Duodenal mucosa (tissue), 2 donors: ENCODE measurements around the gene TARM1.
"Not testable (repeated sequence)": the region's sequence is repeated elsewhere in the genome, so short reads cannot be mapped to it uniquely, and the experiment has no call there.

ENCODE experiments used
- H3K27ac ChIP-seq: one replicate; pipeline ENCODE4 v1.7.0; 2013; ENCODE audit warnings: low read depth, low read length
- H3K27me3 ChIP-seq, 2 donors: one replicate each; pipeline ENCODE4 v1.7.0; 2013; ENCODE audit warnings: low read length in 2 of 2, control low read depth in 1 of 2; ENCODE audit not compliant: insufficient read depth in 2 of 2, control insufficient read depth in 1 of 2
- H3K36me3 ChIP-seq, 2 donors: one replicate each; pipeline ENCODE4 v1.7.0; 2013; ENCODE audit warnings: low read length in 2 of 2, control low read depth in 1 of 2; ENCODE audit not compliant: insufficient read depth in 2 of 2, control insufficient read depth in 1 of 2
- H3K4me1 ChIP-seq, 2 donors: one replicate each; pipeline ENCODE4 v1.7.0; 2013; ENCODE audit warnings: low read length in 2 of 2, control low read depth in 1 of 2; ENCODE audit not compliant: insufficient read depth in 2 of 2, control insufficient read depth in 1 of 2
- H3K4me3 ChIP-seq, 2 donors: one replicate each; pipeline ENCODE4 v1.7.0; 2013; ENCODE audit warnings: low read length in 2 of 2, low read depth in 1 of 2
- H3K9ac ChIP-seq, 2 donors: one replicate each; pipeline ENCODE4 v1.7.0; 2013; ENCODE audit warnings: low read length in 2 of 2, low read depth in 1 of 2
- H3K9me3 ChIP-seq, 2 donors: one replicate each; pipeline ENCODE4 v1.7.0; 2013; ENCODE audit warnings: low read length in 2 of 2, control low read depth in 1 of 2; ENCODE audit not compliant: control insufficient read depth in 1 of 2

Gene TARM1

GRCh38 chr19:54036542-54036941 lies 44.6 kb downstream of the TARM1 start:
- not testable (repeated sequence) for H3K9me3 ChIP-seq, H3K4me3 ChIP-seq, H3K9ac ChIP-seq, H3K4me1 ChIP-seq, H3K27ac ChIP-seq, H3K27me3 ChIP-seq, H3K36me3 ChIP-seq

- Histone ChIP-seq H3K9me3 (no peaks in the 10 kb centered on the region), H3K36me3 (no peaks in the 10 kb centered on the region), H3K27me3 (no peaks in the 10 kb centered on the region), H3K4me1 (no peaks in the 10 kb centered on the region), H3K9ac (no peak overlapping the region), H3K27ac (no peak overlapping the region), H3K4me3 (no peak overlapping the region)
These were observed 45.7 kb downstream of the TARM1 start for GRCh38 chr19:54035215-54036178.

DNA sequence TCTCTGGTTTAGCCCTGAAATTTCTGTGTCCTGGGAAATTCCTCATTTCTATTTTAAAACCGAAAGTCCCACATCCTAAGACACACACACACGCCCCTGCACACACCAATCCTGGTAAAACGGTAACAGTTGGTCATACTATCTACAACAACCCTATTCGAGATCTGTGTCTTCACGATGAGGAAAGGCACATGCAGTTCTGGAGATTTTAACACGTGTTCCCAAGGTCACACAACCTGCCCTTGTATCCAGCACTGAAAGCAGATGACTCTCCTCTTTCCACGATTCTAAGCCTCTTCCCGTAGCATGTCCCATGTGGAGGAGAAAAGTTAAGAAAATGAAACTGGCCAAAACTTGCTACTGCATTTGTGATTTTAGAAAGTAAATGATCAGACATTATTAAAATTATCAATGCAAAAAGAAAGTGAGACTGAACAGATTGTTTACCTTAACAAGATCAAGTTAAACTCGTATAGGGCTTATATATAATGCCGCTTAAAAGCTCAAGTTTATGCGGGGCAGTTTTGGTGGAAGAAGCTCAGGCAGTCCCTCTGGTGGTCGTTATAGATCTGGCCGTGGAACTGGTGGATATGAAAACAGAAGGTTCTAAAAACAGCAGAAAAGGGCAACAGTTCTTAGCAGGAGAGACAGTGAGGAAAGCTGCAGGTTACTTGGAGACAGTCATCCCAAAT lies 50.1 kb downstream of the TARM1 start:
- no peaks in the 10 kb centered on the region for H3K36me3 ChIP-seq
- H3K4me1 ChIP-seq = no peaks in the 10 kb centered on the region
- no peak overlapping the region for H3K27ac ChIP-seq
- H3K27me3 ChIP-seq = no peaks in the 10 kb centered on the region
- H3K4me3 ChIP-seq = no peak overlapping the region
- no peak overlapping the region for H3K9ac ChIP-seq
- H3K9me3 ChIP-seq = no peaks in the 10 kb centered on the region

DNA sequence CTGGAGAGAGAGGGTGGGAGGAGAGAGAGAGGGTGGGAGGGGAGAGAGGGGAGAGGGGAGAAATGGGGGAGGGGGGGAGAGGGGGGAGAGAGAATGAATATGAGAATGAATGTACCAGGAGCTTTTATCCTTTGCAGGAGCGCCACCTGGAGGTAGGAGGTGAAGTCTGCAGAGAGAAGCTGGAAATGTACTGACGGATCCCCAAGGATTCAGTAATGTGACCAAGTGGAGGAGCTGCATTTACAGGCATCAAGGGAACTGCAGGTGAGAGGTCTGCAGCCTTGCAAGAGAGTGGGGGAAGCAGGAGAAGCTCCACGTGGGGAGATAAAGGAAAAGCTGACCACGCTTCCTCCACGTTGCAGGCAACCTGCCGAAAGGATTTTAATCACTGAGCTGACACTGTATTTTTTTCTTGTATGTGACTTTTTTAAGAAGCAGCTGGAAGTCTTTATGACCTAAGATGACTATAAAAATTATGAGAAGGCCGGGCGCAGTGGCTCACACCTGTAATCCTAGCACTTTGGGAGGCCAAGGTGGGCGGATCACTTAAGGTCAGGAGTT lies 51.2 kb downstream of the TARM1 start:
- H3K9ac ChIP-seq = no peak overlapping the region
- no peaks in the 10 kb centered on the region for H3K36me3 ChIP-seq
- H3K4me3 ChIP-seq = no peak overlapping the region
- H3K9me3 ChIP-seq = no peaks in the 10 kb centered on the region
- H3K27ac ChIP-seq = no peak overlapping the region
- H3K4me1 ChIP-seq = no peaks in the 10 kb centered on the region
- no peaks in the 10 kb centered on the region for H3K27me3 ChIP-seq

DNA sequence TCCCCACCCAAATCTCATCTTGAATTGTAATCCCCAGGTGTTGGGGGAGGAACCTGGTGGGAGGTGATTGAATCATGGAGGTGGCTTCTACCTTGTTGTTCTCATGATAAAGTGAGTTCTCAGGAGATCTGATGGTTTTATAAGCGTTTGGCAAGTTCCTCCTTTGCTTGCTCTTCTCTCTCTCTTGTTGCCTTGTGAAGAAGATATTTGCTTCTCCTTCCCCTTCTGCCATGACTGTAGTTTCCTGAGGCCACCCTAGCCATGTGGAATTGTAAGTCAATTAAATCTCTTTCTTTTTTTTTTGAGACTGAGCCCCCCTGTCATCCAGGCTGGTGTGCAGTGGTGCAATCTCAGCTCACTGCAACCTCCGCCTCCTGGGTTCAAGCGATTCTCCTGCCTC lies 51.9 kb downstream of the TARM1 start:
- H3K27ac ChIP-seq = no peak overlapping the region
- no peak overlapping the region for H3K4me3 ChIP-seq
- peaks cover 0 to 5% of the 10 kb centered on the region in 2 donors for H3K27me3 ChIP-seq

GRCh38 chr19:54026656-54027055 lies 54.5 kb downstream of the TARM1 start:
- Histone ChIP-seq H3K36me3 (no peaks in the 10 kb centered on the region), H3K27me3 (peaks cover 0 to 5% of the 10 kb centered on the region in 2 donors), H3K4me1 (peaks cover 0 to 5% of the 10 kb centered on the region in 2 donors), H3K9me3 (no peaks in the 10 kb centered on the region), H3K9ac (no peak overlapping the region), H3K4me3 (no peak overlapping the region), H3K27ac (no peak overlapping the region)

More for the DNA sequence above, 51.9 kb downstream of the TARM1 start:
- H3K36me3 ChIP-seq = no peaks in the 10 kb centered on the region
- no peak overlapping the region for H3K9ac ChIP-seq
- H3K9me3 ChIP-seq = no peaks in the 10 kb centered on the region
- H3K4me1 ChIP-seq = no peaks in the 10 kb centered on the region

DNA sequence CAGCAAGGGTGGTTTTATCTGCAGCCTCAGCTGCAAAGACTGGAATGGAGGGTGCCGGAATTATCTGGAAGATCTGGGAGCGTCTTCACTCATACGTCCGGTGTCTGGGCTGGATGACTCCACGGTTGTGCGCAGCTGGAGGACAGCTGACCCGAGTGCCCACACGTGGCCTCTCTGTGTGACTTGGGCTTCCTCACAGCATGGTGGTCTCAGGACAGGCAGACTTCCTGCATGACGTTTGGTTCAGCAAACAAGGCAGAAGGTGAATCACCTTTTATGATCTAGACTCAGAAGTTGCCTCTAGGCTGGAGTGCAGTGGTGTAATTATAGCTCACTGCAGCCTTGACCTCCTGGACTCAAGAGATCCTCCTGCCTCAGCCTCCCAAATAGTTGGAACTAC lies 56.5 kb downstream of the TARM1 start:
- peaks cover 0 to 5% of the 10 kb centered on the region in 2 donors for H3K27me3 ChIP-seq
- H3K4me1 ChIP-seq = peaks cover 0 to 8% of the 10 kb centered on the region in 2 donors
- no peaks in the 10 kb centered on the region for H3K9me3 ChIP-seq
- no peak overlapping the region for H3K9ac ChIP-seq
- H3K4me3 ChIP-seq = no peak overlapping the region
- H3K36me3 ChIP-seq = no peaks in the 10 kb centered on the region
- H3K27ac ChIP-seq = no peak overlapping the region

DNA sequence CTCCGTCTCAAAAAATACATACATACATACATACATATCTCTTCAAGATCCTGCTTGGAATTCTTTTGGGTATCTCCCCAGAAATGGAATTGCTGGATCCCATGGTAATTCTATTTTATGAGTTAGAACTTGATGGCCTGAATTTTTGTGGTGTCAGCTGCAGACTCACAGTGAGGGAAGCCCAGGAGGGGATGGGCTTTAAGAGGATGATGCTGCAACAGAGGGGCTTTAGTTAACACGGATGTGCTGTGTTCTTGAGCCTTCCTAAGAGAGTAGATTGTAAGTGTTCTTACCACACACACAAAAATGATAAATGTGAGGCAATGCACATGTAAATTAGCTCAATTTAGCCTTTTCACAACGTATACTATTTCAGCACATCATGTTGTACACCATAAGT lies 58.0 kb downstream of the TARM1 start:
- H3K27me3 ChIP-seq = peaks cover 0 to 5% of the 10 kb centered on the region in 2 donors
- no peak overlapping the region for H3K27ac ChIP-seq
- no peaks in the 10 kb centered on the region for H3K36me3 ChIP-seq
- H3K9me3 ChIP-seq = no peaks in the 10 kb centered on the region
- no peak overlapping the region for H3K9ac ChIP-seq
- no peak overlapping the region for H3K4me3 ChIP-seq
- H3K4me1 ChIP-seq = peaks cover 0 to 8% of the 10 kb centered on the region in 2 donors

GRCh38 chr19:54021932-54022331 lies 59.2 kb downstream of the TARM1 start:
- Histone ChIP-seq H3K9ac (no peak overlapping the region), H3K36me3 (no peaks in the 10 kb centered on the region), H3K27me3 (peaks cover 0 to 5% of the 10 kb centered on the region in 2 donors), H3K4me3 (no peak overlapping the region), H3K4me1 (peaks cover 0 to 8% of the 10 kb centered on the region in 2 donors), H3K9me3 (no peaks in the 10 kb centered on the region), H3K27ac (no peak overlapping the region)

GRCh38 chr19:54021363-54021762 lies 59.8 kb downstream of the TARM1 start:
- H3K36me3 ChIP-seq = no peaks in the 10 kb centered on the region
- H3K4me3 ChIP-seq = no peak overlapping the region
- no peak overlapping the region for H3K9ac ChIP-seq
- H3K27ac ChIP-seq = no peak overlapping the region
- H3K9me3 ChIP-seq = no peaks in the 10 kb centered on the region
- peaks cover 0 to 5% of the 10 kb centered on the region in 2 donors for H3K27me3 ChIP-seq
- peaks cover 0 to 8% of the 10 kb centered on the region in 2 donors for H3K4me1 ChIP-seq
